ENCODE results near the gene APBB1IP.

GRCh38 chr10:26566525-26567350, 128.6 kb downstream of the APBB1IP start:
- TF ChIP-seq EZH2phosphoT487 (IDR thresholded peaks at IDR 0.05; ENCODE audit: borderline replicate concordance) = no peak
- TF ChIP-seq, protein P1, sequence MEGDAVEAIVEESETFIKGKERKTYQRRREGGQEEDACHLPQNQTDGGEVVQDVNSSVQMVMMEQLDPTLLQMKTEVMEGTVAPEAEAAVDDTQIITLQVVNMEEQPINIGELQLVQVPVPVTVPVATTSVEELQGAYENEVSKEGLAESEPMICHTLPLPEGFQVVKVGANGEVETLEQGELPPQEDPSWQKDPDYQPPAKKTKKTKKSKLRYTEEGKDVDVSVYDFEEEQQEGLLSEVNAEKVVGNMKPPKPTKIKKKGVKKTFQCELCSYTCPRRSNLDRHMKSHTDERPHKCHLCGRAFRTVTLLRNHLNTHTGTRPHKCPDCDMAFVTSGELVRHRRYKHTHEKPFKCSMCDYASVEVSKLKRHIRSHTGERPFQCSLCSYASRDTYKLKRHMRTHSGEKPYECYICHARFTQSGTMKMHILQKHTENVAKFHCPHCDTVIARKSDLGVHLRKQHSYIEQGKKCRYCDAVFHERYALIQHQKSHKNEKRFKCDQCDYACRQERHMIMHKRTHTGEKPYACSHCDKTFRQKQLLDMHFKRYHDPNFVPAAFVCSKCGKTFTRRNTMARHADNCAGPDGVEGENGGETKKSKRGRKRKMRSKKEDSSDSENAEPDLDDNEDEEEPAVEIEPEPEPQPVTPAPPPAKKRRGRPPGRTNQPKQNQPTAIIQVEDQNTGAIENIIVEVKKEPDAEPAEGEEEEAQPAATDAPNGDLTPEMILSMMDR (conservative IDR thresholded peaks at IDR 0.05; ENCODE audit: low read length) = no peak

Data from Loucy (cell line).